SK-N-SH (cell line): ENCODE data around the gene WHRN. TPM values are rescaled to one million over a fixed set of nuclear protein-coding genes. Genes with fewer than 3 reads are reported as not detected.

Source experiments
- CTCF ChIA-PET: fragments of 300-600, 350-600 bp; formaldehyde crosslinking; extraction: SDS; loops from one replicate; lab custom pipeline; 2021; lab: Yijun Ruan, JAX
- POLR2A ChIA-PET: fragments of 350-600 bp; sonication (Branson Sonifier 250); formaldehyde crosslinking; extraction: SDS; loops from one replicate; lab custom pipeline; 2020; ENCODE audit warnings: antibody characterized with exemption, inconsistent platforms; lab: Yijun Ruan, JAX
- DNase-seq: peaks from one replicate; pipeline ENCODE4 v3.0.0; 2012
- H2AFZ ChIP-seq: fragments of 200-600 bp; sonication (generic); 2 replicates; pipeline ENCODE4 v1.8.1; 2016; ENCODE audit warnings: antibody characterized with exemption, mild to moderate bottlenecking, low read depth
- H3F3A ChIP-seq: fragments of 200-600 bp; sonication (generic); replicated peaks from 2 replicates; pipeline ENCODE3; 2016; ENCODE audit warnings: antibody characterized with exemption, mild to moderate bottlenecking; ENCODE audit not compliant: insufficient read depth
- H3K27ac ChIP-seq, 2 experiments: fragments of 200-500 bp in 1 of 2; fragments of 200-600 bp in 1 of 2; sonication (Bioruptor generic) in 1 of 2; sonication (generic), shearing (Covaris generic) in 1 of 2; 2 replicates each; pipeline versions ENCODE4 v1.5.1 to v1.6.1; 2014 to 2016; ENCODE audit warnings: low read depth in 2 of 2, inconsistent platforms in 1 of 2, low read length in 1 of 2, mild to moderate bottlenecking in 1 of 2, mixed read lengths in 1 of 2
- H3K27me3 ChIP-seq: fragments of 200-600 bp; sonication (generic), shearing (Covaris generic); 2 replicates; pipeline ENCODE4 v1.6.1; 2016; ENCODE audit warnings: mixed run types; ENCODE audit not compliant: insufficient read depth
- H3K36me3 ChIP-seq, 2 experiments: fragments of 200-500 bp in 1 of 2; fragments of 200-600 bp in 1 of 2; sonication (Bioruptor generic) in 1 of 2; sonication (generic) in 1 of 2; replicated peaks in 1 of 2; 2 replicates each; pipeline versions ENCODE3 to v1.5.1; 2014 to 2016; ENCODE audit warnings: low read length in 1 of 2, mild to moderate bottlenecking in 1 of 2; ENCODE audit not compliant: insufficient read depth in 2 of 2, control insufficient read depth in 1 of 2
- H3K4me1 ChIP-seq, 2 experiments: fragments of 200-500 bp in 1 of 2; fragments of 200-600 bp in 1 of 2; sonication (Bioruptor generic) in 1 of 2; sonication (generic), shearing (Covaris generic) in 1 of 2; 2 replicates each; pipeline versions ENCODE4 v1.5.1 to v1.6.1; 2014 to 2016; ENCODE audit warnings: low read depth in 1 of 2, low read length in 1 of 2, mixed run types in 1 of 2; ENCODE audit not compliant: insufficient read depth in 2 of 2, control insufficient read depth in 1 of 2
- H3K4me2 ChIP-seq: fragments of 200-600 bp; sonication (generic), shearing (Covaris generic); 2 replicates; pipeline ENCODE4 v1.6.1; 2017; ENCODE audit warnings: mixed run types
- H3K4me3 ChIP-seq, 2 experiments: fragments of 200-500 bp in 1 of 2; fragments of 200-600 bp in 1 of 2; sonication (Bioruptor generic) in 1 of 2; sonication (generic), shearing (Covaris generic) in 1 of 2; 2 replicates each; pipeline versions ENCODE4 v1.5.1 to v1.8.1; 2014 to 2016; ENCODE audit warnings: low read depth in 2 of 2, inconsistent platforms in 1 of 2, low read length in 1 of 2, mild to moderate bottlenecking in 1 of 2, mixed read lengths in 1 of 2, moderate library complexity in 1 of 2
- H3K79me2 ChIP-seq: fragments of 200-600 bp; sonication (generic); 2 replicates; pipeline ENCODE4 v1.8.1; 2017; ENCODE audit warnings: mild to moderate bottlenecking; ENCODE audit not compliant: insufficient read depth
- H3K9ac ChIP-seq: fragments of 200-600 bp; sonication (generic); 2 replicates; pipeline ENCODE4 v1.6.1; 2017; ENCODE audit warnings: mixed run types
- H3K9me2 ChIP-seq: fragments of 200-600 bp; sonication (generic); 2 replicates; pipeline ENCODE4 v1.6.1; 2017; ENCODE audit warnings: mixed run types
- H3K9me3 ChIP-seq: fragments of 200-600 bp; sonication (generic); 2 replicates; pipeline ENCODE4 v1.6.1; 2017; ENCODE audit warnings: mixed run types, mild to moderate bottlenecking, moderate library complexity
- H4K20me1 ChIP-seq: fragments of 200-600 bp; sonication (generic); 2 replicates; pipeline ENCODE4 v1.6.1; 2017; ENCODE audit warnings: mild to moderate bottlenecking, mixed run types; ENCODE audit not compliant: insufficient read depth
- CHD2 ChIP-seq: fragments of 150-350 bp; IDR thresholded peaks from 2 replicates; pipeline ENCODE4 v1.6.1; 2018; ENCODE audit warnings: low read length; ENCODE audit not compliant: partially characterized antibody
- ELF1 ChIP-seq: IDR thresholded peaks from 2 replicates; pipeline ENCODE4 v1.4.0; 2012
- EP300 ChIP-seq, 2 experiments: IDR thresholded peaks; 2 replicates each; pipeline versions ENCODE4 v1.4.0 to v1.6.1; 2012; ENCODE audit warnings: borderline replicate concordance in 1 of 2, low read depth in 1 of 2, low read length in 1 of 2
- EZH2phosphoT487 ChIP-seq: fragments of 200-600 bp; sonication (generic); IDR thresholded peaks from 2 replicates; pipeline ENCODE4 v1.6.1; 2017; ENCODE audit warnings: low read depth, mixed run types, mild to moderate bottlenecking, antibody characterized with exemption, moderate library complexity, borderline replicate concordance
- GABPA ChIP-seq: IDR thresholded peaks from 2 replicates; pipeline ENCODE4 v1.4.0; 2012; ENCODE audit warnings: low read depth, mild to moderate bottlenecking
- GATA2 ChIP-seq: sonication (generic); formaldehyde crosslinking; IDR thresholded peaks from 2 replicates; pipeline ENCODE4 v1.5.0; 2020; ENCODE audit warnings: mild to moderate bottlenecking, missing genetic modification reagents
- JUND ChIP-seq: IDR thresholded peaks from 2 replicates; pipeline ENCODE4 v1.4.0; 2012
- NFIC ChIP-seq: IDR thresholded peaks from 2 replicates; pipeline ENCODE4 v1.4.0; 2012; ENCODE audit warnings: borderline replicate concordance
- NRF1 ChIP-seq: IDR thresholded peaks from 2 replicates; pipeline ENCODE4 v1.6.1; 2012; ENCODE audit warnings: low read depth, mild to moderate bottlenecking, low read length
- RCOR1 ChIP-seq: fragments of 150-350 bp; IDR thresholded peaks from 2 replicates; pipeline ENCODE4 v1.6.1; 2017; ENCODE audit warnings: antibody characterized with exemption, low read length
- TEAD4 ChIP-seq: IDR thresholded peaks from 2 replicates; pipeline ENCODE4 v1.4.0; 2012; ENCODE audit warnings: mild to moderate bottlenecking, borderline replicate concordance; ENCODE audit not compliant: insufficient read depth
- WGBS: methylation state at CpG from one replicate; pipeline ENCODE4 v1.1.6; 2017; ENCODE audit warnings: low lambda C conversion rate; 5-methylcytosine and 5-hydroxymethylcytosine counted together
- polyA plus RNA-seq, 3 experiments: library from polyadenylated mRNA; depleted of rRNA; stranded (reverse); fragments of >200 nt; gene quantifications; 2 replicates each; pipeline ENCODE4 v1.2.3, GENCODE V29; 2012
- TF ChIP-seq, protein P1 (sequence below): IDR thresholded peaks from 2 replicates; pipeline ENCODE4; 2012
- TF ChIP-seq, protein P2 (sequence below): IDR thresholded peaks from 2 replicates; pipeline ENCODE4 v1.4.0; 2012; ENCODE audit warnings: low read depth
- TF ChIP-seq, protein P3 (sequence below): fragments of 150-350 bp; IDR thresholded peaks from 2 replicates; pipeline ENCODE4 v1.6.1; 2016; ENCODE audit warnings: mild to moderate bottlenecking, low read depth, low read length
- TF ChIP-seq, protein P4 (sequence below): IDR thresholded peaks from 2 replicates; pipeline ENCODE4 v1.4.0; 2012; ENCODE audit warnings: low read depth, borderline replicate concordance
- TF ChIP-seq, protein P5 (sequence below): IDR thresholded peaks from 2 replicates; pipeline ENCODE4 v1.4.0; 2012; ENCODE audit warnings: low read depth, borderline replicate concordance

Gene WHRN
- polyA plus RNA-seq, 1 of the 3 experiments (the other 2 are of a cell fraction), result 4.6 TPM

DNA sequence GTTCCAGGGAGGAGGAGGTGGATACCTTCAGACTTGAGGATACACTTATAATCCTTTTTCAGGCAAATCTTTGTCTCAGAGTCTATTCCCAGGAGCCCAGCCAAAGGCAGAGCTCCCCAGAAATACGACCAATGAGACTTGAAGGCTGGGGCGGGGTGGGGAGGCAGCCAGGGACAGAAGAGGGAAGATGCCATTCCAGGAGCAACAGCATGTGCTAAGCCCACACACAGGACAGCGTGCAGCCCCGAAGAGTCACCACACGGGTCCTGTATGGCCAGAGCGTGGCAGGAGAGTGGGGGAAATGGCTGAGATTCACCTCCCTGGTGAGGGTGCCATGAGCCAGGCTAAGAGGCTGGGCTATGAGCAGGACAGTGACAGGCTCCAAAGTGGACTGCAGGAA lies 35.2 kb downstream of the WHRN start:
- Histone ChIP-seq H2AFZ (no peak overlapping the region), H3K4me2 (no peak overlapping the region), H3K27ac (no peak overlapping the region), H3K9me3 (no peaks in the 10 kb centered on the region), H3F3A (no peaks in the 10 kb centered on the region), H4K20me1 (no peaks in the 10 kb centered on the region), H3K9ac (no peak overlapping the region), H3K79me2 (no peaks in the 10 kb centered on the region), H3K36me3 (no peaks in the 10 kb centered on the region), H3K9me2 (no peaks in the 10 kb centered on the region), H3K27me3 (no peaks in the 10 kb centered on the region; the same call in 1 of the 2 replicates), H3K4me1 (peaks cover 0 to 2% of the 10 kb centered on the region in 2 experiments; a peak in 1 of 4 replicates), H3K4me3 (no peak overlapping the region)
- CTCF ChIA-PET, result no interaction called here
- DNase-seq, result no peak
- TF ChIP-seq, protein P1, sequence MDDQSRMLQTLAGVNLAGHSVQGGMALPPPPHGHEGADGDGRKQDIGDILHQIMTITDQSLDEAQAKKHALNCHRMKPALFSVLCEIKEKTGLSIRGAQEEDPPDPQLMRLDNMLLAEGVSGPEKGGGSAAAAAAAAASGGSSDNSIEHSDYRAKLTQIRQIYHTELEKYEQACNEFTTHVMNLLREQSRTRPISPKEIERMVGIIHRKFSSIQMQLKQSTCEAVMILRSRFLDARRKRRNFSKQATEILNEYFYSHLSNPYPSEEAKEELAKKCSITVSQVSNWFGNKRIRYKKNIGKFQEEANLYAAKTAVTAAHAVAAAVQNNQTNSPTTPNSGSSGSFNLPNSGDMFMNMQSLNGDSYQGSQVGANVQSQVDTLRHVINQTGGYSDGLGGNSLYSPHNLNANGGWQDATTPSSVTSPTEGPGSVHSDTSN, result no peak
- no peak for TF ChIP-seq ELF1
- TF ChIP-seq CHD2, result no peak
- TF ChIP-seq GATA2, result no peak
- TF ChIP-seq, protein P2, sequence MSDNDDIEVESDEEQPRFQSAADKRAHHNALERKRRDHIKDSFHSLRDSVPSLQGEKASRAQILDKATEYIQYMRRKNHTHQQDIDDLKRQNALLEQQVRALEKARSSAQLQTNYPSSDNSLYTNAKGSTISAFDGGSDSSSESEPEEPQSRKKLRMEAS, result no peak
- TF ChIP-seq, protein P3, sequence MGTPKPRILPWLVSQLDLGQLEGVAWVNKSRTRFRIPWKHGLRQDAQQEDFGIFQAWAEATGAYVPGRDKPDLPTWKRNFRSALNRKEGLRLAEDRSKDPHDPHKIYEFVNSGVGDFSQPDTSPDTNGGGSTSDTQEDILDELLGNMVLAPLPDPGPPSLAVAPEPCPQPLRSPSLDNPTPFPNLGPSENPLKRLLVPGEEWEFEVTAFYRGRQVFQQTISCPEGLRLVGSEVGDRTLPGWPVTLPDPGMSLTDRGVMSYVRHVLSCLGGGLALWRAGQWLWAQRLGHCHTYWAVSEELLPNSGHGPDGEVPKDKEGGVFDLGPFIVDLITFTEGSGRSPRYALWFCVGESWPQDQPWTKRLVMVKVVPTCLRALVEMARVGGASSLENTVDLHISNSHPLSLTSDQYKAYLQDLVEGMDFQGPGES, result no peak
- no peak for TF ChIP-seq GABPA
- no peak for TF ChIP-seq TEAD4
- TF ChIP-seq, protein P4, sequence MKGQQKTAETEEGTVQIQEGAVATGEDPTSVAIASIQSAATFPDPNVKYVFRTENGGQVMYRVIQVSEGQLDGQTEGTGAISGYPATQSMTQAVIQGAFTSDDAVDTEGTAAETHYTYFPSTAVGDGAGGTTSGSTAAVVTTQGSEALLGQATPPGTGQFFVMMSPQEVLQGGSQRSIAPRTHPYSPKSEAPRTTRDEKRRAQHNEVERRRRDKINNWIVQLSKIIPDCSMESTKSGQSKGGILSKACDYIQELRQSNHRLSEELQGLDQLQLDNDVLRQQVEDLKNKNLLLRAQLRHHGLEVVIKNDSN, result no peak
- 50% methylated on average over 6 of the region's 6 CpGs for WGBS
- POLR2A ChIA-PET, result no interaction called here

DNA sequence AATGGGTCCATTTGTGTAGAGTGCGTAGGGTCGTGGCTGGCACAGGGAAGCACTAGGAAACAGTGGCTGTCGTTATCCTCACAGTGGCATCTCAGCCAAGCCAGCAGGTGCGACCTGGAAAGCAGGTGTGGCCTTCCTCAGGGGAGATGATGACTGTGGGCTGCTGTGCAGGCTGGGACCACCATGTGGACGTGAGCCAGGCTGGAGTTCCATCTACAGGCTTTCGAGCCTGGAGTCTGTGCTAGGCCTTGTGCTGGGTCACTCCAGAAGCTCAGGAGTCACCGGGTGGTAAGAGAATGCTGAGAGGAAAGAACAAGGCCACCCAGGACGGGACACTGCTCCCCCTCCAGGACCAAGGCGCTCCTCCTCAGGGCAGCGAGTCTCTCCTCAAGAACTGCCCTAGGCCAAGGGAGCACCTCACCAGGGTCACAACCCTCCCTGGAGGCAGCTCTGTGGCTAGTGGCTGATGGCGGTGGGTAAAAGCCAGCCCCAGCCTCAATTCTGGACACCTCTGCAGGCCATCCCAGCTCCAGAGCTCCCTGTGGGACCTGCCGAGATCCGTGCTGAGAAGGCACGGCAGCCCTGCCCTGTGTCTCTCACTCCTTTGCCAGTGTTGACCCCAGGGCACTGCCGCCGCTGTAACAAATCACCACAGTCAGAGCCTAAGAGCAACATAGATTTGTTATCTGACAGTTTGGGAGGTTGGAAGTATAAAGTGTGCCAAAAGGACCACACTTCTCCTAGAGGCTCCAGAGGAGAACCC lies 36.0 kb downstream of the WHRN start:
- POLR2A ChIA-PET, result no interaction called here
- no peaks in the 10 kb centered on the region for H3K36me3 ChIP-seq
- no peaks in the 10 kb centered on the region for H3K9me3 ChIP-seq
- TF ChIP-seq NRF1, result no peak
- no peak for TF ChIP-seq RCOR1
- TF ChIP-seq JUND, result no peak
- TF ChIP-seq, protein P2, result no peak
- no peak for TF ChIP-seq EZH2phosphoT487
- no peak for TF ChIP-seq NFIC
- TF ChIP-seq, protein P3, result no peak
- TF ChIP-seq, protein P5, sequence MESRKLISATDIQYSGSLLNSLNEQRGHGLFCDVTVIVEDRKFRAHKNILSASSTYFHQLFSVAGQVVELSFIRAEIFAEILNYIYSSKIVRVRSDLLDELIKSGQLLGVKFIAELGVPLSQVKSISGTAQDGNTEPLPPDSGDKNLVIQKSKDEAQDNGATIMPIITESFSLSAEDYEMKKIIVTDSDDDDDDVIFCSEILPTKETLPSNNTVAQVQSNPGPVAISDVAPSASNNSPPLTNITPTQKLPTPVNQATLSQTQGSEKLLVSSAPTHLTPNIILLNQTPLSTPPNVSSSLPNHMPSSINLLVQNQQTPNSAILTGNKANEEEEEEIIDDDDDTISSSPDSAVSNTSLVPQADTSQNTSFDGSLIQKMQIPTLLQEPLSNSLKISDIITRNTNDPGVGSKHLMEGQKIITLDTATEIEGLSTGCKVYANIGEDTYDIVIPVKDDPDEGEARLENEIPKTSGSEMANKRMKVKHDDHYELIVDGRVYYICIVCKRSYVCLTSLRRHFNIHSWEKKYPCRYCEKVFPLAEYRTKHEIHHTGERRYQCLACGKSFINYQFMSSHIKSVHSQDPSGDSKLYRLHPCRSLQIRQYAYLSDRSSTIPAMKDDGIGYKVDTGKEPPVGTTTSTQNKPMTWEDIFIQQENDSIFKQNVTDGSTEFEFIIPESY, result no peak
- TF ChIP-seq CHD2, result no peak
- no peak for TF ChIP-seq EP300 (IDR thresholded peaks at IDR 0.05; ENCODE audit: borderline replicate concordance in 1 of 2, low read depth in 1 of 2, low read length in 1 of 2)
- TF ChIP-seq, all 33 proteins: peak for 0
- CTCF ChIA-PET, result no interaction called here
- no peak overlapping the region for H3K27ac ChIP-seq
- 70% methylated on average over 9 of the region's 16 CpGs for WGBS
- no peaks in the 10 kb centered on the region for H3K79me2 ChIP-seq
- no peak overlapping the region for H3K4me2 ChIP-seq
- H3K4me1 ChIP-seq, result peaks cover 0 to 2% of the 10 kb centered on the region in 2 experiments; a peak in 1 of 4 replicates
- no peak overlapping the region for H2AFZ ChIP-seq
- no peak for DNase-seq
- H4K20me1 ChIP-seq, result no peaks in the 10 kb centered on the region
- no peaks in the 10 kb centered on the region for H3F3A ChIP-seq
- no peak overlapping the region for H3K4me3 ChIP-seq
- H3K9ac ChIP-seq, result no peak overlapping the region
- H3K27me3 ChIP-seq, result no peaks in the 10 kb centered on the region
- no peaks in the 10 kb centered on the region for H3K9me2 ChIP-seq
